ENCODE measurements around the gene PIBF1.
"Not testable (repeated sequence)": the region's sequence is repeated elsewhere in the genome, so short reads cannot be mapped to it uniquely, and the experiment has no call there.

The PIBF1 gene

GRCh38 chr13:72908416-72908815, 126.5 kb downstream of the PIBF1 start:
- no peak for DNase-seq (ENCODE audit: low spot score)

DNA sequence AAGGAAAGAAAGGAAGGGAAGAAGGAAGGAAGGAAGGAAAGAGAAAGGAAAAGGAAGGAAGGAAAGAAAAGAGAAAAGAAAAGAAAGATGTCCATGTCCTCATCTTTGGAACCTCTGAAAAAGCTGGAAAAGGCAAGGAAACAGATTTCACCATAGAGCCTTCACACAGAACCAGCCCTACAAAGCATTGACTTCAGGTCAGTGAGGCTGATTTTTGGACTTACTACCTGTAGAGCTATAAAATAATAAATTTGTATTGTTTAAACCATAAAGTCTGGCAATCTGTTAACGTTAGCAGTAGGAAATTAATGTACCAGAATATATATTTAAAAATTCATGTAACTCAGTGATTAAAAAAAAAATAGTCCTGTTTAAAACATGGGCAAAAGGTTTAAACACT, 130.0 kb downstream of the PIBF1 start:
- DNase-seq (ENCODE audit: low spot score) = no peak

DNA sequence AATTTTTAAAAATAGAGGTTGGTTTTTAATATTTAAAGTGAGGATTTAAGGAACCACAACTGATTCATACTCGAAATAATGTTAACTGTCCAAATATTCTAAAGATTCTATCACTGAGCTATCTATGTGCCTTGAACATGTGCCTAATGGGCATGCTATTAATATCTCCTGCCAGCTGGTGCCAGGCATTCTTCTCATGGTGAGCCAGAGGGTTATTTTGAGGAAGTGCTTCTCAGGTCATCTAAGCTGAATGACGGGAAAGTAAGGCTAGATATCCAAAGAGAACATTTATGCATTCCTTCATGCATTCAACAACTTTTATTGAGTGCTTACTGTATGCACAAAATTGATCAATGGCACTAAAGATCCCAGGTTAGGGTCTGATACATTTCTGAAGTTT, 138.2 kb downstream of the PIBF1 start:
- no peak for DNase-seq (ENCODE audit: low spot score)

GRCh38 chr13:72931311-72931710, 149.4 kb downstream of the PIBF1 start:
- DNase-seq (ENCODE audit: low spot score) = no peak

GRCh38 chr13:72932250-72932649, 150.3 kb downstream of the PIBF1 start:
- no peak for DNase-seq (ENCODE audit: low spot score)

DNA sequence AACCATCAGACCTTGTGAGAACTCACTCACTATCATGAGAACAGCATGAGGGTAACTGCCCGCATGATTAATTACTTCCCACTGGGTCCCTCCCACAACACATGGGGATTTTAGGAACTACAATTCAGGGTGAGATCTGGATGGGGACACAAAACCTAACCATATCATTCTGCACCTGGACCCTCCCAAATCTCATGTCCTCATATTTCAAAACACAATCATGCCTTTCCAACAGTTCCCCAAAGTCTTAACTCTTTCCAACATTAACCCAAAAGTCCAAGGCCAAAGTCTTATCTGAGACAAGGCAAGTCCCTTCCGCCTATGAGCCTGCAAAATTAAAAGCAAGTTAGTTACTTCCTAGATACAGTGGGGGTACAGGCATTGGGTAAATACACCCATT, 164.3 kb downstream of the PIBF1 start:
- DNase-seq (ENCODE audit: low spot score) = not testable (repeated sequence)

DNA sequence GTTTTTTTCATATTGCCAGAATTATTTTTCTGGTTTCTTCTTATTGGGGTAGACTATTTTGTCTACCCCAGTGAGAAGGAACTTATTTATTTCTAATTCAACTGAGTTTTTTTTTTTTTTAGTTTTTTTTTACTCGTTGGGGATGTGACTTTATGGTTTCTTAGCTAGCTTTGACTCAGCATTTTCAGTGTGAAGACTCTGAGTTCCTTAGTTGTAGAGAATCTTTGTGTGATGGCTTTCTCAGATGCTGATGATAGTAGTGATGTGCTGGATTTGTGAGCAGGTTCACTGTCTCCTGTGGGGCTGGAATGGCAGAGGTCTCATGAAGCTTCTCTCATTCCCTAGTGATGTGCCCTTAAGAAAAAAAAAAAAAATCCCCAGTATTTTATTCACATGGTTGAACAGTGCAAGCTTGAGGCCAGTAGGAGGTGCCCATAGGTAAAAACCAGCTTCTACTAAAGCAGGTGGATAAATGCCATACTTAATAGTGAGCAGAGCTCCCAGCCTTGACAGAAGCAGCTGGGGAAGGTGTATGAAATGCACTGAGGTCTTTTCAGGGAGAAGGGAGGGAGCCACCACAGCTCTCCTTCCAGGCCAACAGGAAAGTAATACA, 170.7 kb downstream of the PIBF1 start:
- peak; percentile 55 for DNase-seq (ENCODE audit: low spot score)

GRCh38 chr13:72953391-72953965, 171.5 kb downstream of the PIBF1 start:
- DNase-seq (ENCODE audit: low spot score) = no peak

- DNase-seq (ENCODE audit: low spot score) = no peak
Measured at GRCh38 chr13:72959643-72960042, 177.7 kb downstream of the PIBF1 start.

GRCh38 chr13:72960114-72960513, 178.2 kb downstream of the PIBF1 start:
- no peak for DNase-seq (ENCODE audit: low spot score)

- no peak for DNase-seq (ENCODE audit: low spot score)
Measured at GRCh38 chr13:72960541-72960940, 178.6 kb downstream of the PIBF1 start.

DNA sequence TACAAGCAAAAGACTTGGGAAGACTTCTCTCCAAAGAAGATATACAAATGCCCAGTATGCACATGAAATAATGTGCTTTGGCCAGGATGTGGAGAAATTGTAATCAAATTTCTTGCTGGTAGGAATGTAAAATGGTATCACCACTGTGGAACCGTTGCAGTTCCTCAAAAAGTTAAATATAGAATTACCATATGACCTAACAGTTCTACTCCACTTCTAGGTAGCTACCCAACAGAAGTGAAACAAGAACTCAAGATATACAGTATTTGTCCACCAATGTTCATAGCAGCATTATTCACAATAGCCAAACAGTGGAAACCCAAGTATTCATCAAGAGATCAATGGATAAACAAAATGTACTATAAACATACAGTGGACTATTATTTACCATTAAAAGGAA, 181.8 kb downstream of the PIBF1 start:
- no peak for DNase-seq (ENCODE audit: low spot score)

DNA sequence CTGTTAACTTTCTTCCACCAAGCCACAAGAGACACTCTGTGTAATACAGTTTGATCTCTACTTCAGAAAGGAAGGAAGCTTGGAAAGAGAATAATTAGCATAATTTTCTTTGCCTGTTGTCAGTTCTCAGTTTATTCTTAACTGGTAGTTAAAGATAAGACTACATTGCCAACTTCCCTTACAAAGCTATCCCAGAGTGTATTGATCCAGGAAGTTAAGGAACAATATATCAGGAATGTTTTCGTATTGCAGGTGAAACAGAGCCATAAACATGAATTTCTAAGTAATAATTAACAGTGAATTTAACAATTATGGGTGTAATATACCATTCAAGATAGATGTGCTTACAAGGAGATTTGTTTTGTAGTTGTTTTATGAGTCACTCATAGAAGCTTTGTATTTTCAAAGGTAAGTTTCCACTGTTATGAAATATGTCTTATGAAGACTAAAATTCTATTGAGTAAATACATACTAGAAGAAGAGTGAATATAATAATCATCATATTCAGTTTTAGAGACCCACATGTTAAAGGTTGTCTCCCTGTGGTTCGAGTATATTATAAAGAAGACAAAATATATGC, 188.5 kb downstream of the PIBF1 start:
- no peak for DNase-seq (ENCODE audit: low spot score)

- peak; percentile 69 for DNase-seq (ENCODE audit: low spot score)
Measured at GRCh38 chr13:72970956-72971355, 189.0 kb downstream of the PIBF1 start.

DNA sequence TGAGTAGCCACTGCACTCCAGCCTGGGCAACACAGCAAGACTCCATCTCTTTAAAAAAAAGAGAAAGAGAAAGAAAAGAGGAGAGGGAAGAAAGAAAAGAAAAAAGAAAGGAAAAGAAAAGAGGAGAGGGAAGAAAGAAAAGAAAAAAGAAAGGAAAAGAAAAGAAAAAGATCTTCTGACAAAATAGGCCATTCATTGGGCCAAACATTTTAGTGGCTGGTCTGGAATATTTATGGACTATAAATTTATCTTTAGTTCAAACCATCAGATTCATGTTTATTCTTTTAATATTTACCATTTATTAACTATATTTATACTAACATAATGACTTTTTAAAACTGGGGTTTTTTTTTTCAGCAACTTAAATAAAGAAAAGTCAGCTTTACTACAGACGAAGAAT, 191.3 kb downstream of the PIBF1 start:
- no peak for DNase-seq (ENCODE audit: low spot score)

DNA sequence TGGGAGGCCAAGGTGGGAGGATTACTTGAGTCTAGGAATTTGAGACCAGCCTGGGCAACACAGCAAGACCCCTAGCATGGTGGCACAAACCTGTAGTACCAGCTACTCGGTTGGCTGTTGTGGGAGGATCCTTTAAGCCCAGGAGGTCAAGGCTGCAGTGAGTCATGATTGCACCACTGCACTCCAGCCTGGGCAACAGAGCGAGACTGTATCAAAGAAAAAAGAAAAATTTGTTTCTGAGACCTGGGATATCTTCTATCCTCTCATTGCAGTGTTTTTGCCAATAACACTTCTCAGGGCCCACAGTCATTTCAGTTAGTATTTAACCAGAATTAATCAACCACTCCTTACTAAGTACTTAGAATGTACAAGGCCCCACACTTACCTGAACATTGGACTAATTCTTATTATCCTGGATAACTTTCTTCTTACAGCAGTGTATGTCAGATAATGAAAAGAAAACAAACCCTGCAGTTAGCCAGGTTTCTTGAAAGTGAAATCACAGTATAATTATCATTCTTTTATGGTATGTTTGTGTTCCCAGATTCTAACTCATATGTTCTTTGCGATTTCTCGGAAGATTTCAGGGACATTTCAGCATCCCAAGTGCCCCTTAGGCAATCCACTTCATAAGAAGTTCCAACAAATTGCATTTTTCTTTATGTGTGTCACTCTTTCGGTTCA, 201.3 kb downstream of the PIBF1 start:
- DNase-seq (ENCODE audit: low spot score) = no peak

- DNase-seq (ENCODE audit: low spot score) = no peak
Measured at GRCh38 chr13:72985610-72986009, 203.7 kb downstream of the PIBF1 start.

GRCh38 chr13:72986197-72986596, 204.3 kb downstream of the PIBF1 start:
- DNase-seq (ENCODE audit: low spot score) = no peak

- DNase-seq (ENCODE audit: low spot score) = no peak
Measured at GRCh38 chr13:72990953-72991352, 209.0 kb downstream of the PIBF1 start.

DNA sequence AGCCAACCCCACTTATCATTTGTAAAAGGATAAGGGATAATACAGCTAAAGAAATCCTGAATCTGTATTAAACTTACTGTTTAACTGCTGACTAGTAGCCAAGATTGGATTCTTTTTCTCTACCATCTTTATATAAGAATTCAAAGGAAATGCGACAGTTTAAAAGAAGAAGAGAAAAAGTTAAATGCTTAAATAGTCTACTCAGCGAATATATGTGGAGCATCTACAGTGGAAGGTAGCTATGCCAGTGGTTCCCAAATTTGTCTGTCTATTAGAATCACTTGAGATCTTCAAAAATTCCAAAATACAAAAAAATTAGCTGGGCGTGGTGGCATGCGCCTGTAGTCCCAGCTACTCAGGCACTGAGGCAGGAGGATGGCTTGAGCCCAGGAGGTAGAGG, 216.1 kb downstream of the PIBF1 start:
- no peak for DNase-seq (ENCODE audit: low spot score)

DNA sequence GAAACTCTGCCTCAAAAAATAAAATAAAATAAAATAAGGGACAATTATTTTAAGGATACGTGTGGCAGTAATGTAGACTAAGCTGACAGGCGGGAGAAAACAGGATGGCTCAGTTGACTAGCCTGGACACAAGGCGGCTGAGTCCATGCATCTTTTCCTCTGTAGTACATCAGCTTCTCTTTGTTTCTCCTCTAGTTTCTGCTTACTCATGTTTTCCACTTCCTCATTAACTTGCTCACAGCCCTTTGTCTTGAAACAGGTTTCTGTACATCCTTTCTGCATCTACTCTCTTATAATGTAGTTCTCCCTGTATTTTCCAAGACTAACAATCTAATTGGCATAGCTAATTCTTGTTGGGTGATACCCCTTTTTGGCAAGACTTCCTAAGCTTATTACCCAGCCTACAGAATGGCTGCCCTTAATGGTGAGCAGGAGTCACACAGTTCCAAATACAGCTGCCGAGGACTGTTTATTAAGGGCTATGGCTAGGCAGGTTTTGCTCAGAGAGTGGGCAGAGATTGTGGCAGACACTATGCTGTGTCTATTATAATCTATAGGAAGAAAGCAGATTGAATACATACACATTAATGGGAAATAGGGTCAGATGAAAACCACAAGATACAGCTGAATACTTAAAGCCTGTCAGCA, 218.2 kb downstream of the PIBF1 start:
- peak; percentile 48 for DNase-seq (ENCODE audit: low spot score)

- no peak for DNase-seq (ENCODE audit: low spot score)
Measured at GRCh38 chr13:73001971-73002370, 220.0 kb downstream of the PIBF1 start.

- no peak for DNase-seq (ENCODE audit: low spot score)
Measured at GRCh38 chr13:73011751-73012150, 229.8 kb downstream of the PIBF1 start.

Measured in SW480 (cell line).